ENCODE measurements around the gene SHQ1. TPM values are rescaled to one million over a fixed set of nuclear protein-coding genes. Genes with fewer than 3 reads are reported as not detected.
A peak's percentile ranks its signal among the peaks of the same experiment; 100 is the strongest.

The SHQ1 gene
- total and polyA plus RNA-seq, 2 of the 4 experiments (the other 2 are of a cell fraction) = 10.4 to 19.4 TPM

DNA sequence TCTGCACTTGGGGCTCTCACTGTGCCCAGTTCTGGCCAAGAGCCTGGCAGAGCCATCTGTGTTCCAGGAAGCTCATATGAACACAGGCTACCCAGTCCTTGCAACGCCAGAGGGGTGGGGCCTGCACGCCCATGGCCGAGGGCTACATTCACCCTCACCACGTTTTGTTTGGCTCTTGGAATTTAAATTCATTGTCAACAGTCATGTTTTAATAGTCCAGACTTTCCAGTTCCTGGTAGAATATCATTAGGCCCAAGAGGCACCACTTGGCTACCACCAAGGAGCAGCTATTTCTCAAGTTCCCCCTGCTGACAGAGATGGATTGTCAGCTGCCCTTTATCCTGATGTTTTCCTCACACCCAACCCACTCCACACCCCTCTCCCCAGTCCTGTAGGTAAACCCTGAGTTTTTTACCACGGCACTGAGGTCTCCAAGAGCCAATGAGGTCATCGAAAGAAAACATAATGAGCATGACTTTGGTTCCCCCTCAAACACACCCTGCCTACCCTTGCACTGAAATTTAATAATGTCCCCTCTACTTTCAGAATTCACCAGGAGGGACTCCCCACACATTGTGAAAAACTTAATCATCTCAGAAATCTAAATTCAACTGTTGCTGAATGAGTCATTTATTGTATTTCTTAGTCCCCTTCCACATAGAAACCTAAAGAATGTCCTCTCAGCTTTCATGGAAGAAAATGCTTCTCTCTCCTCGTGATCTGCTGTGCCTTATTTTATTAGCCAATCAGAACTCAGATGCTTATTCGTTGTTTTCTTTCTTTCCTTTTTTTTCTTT, 125.1 kb downstream of the SHQ1 start:
- ATAC-seq (ENCODE audit: low read depth) (peak; percentile 88), DNase-seq (peak; percentile 73)
- no peak overlapping the region for H4K91ac ChIP-seq (ENCODE audit: insufficient read depth, low read depth, low read length)
- H3K9me1 ChIP-seq (ENCODE audit: insufficient read depth, low read length) = no peaks in the 10 kb centered on the region
- TF ChIP-seq USF2 (IDR thresholded peaks at IDR 0.05; ENCODE audit: low read depth, low read length) (peak; percentile 73), RCOR1 (IDR thresholded peaks at IDR 0.05; ENCODE audit: insufficient replicate concordance, low read length) (no peak)
- WGBS, 2 experiments (ENCODE audit: extremely low coverage in 2 of 2, insufficient read length in 1 of 2) = 27% methylated on average over 2 of the region's 8 CpGs; no CpG with 5 or more reads in 1 of the 2 experiments
- H3K9ac ChIP-seq (ENCODE audit: low read depth, low read length) = no peak overlapping the region
- peaks cover 10% of the 10 kb centered on the region for H3K27me3 ChIP-seq (ENCODE audit: control insufficient read depth, insufficient read depth, low read length)
- H2BK15ac ChIP-seq (ENCODE audit: low read depth, low read length) = no peak overlapping the region
- dilution Hi-C loops (cut with HindIII; ENCODE audit: low sequenced_read_pairs, unreplicated experiment) = no loop called here
- intact Hi-C loops (cut with micrococcal nuclease) = no loop called here
- no peak overlapping the region for H3K23ac ChIP-seq (ENCODE audit: low read depth, low read length)
- H2AK5ac ChIP-seq (ENCODE audit: low read depth, low read length) = no peak overlapping the region
- H3K36me3 ChIP-seq (ENCODE audit: control insufficient read depth, insufficient read depth, low read length) = no peaks in the 10 kb centered on the region
- no peaks in the 10 kb centered on the region for H3K79me1 ChIP-seq (ENCODE audit: low read depth in 1 of 2, low read length in 2 of 2)
- no peak overlapping the region for H2AK9ac ChIP-seq (replicated peaks; ENCODE audit: low read depth, low read length, poor library complexity)
- POLR2A ChIA-PET (ENCODE audit: unreplicated experiment) = no interaction called here
- H4K5ac ChIP-seq (ENCODE audit: low read depth, low read length) = no peak overlapping the region
- no peaks in the 10 kb centered on the region for H4K20me1 ChIP-seq (ENCODE audit: insufficient read depth, low read length)
- in situ Hi-C loops (cut with MboI; ENCODE audit: low sequenced_read_pairs) = no loop called here
- H2BK5ac ChIP-seq (ENCODE audit: low read depth, low read length, poor library complexity, severe bottlenecking) = no peak overlapping the region
- H3K4ac ChIP-seq (ENCODE audit: low read depth, low read length) = no peak overlapping the region
- no peaks in the 10 kb centered on the region for H3K9me3 ChIP-seq (ENCODE audit: control insufficient read depth, insufficient read depth, low read length)
- H3K4me2 ChIP-seq (ENCODE audit: low read depth, low read length) = no peak overlapping the region
- no peak overlapping the region for H3K56ac ChIP-seq (ENCODE audit: extremely low read depth, insufficient read depth, low read length)
- no peak overlapping the region for H2AFZ ChIP-seq (replicated peaks; ENCODE audit: low read length, poor library complexity)
- H3K14ac ChIP-seq (replicated peaks; ENCODE audit: low read depth, low read length) = no peak overlapping the region
- H2BK20ac ChIP-seq (ENCODE audit: low read depth, low read length) = no peak overlapping the region
- no peak overlapping the region for H3K4me3 ChIP-seq (ENCODE audit: insufficient read depth, low read depth, low read length)
- no peak overlapping the region for H3K27ac ChIP-seq (ENCODE audit: insufficient read depth, low read length)
- peaks cover 3% of the 10 kb centered on the region for H3K4me1 ChIP-seq (ENCODE audit: control insufficient read depth, insufficient read depth, low read length)
- H2BK120ac ChIP-seq (ENCODE audit: low read depth, low read length) = no peak overlapping the region
- no peak overlapping the region for H4K8ac ChIP-seq (ENCODE audit: low read depth in 2 of 2, low read length in 2 of 2)
- H3K18ac ChIP-seq (ENCODE audit: low read depth, low read length) = no peak overlapping the region
- no TSS peak for BruUV-seq (replicated peaks)
- CTCF ChIA-PET = no interaction called here
